ENCODE data around the gene PPFIA3.

The PPFIA3 gene

GRCh38 chr19:49190781-49191180 lies 71.4 kb downstream of the PPFIA3 start:
- no peak for DNase-seq (ENCODE audit: low spot score)
- Histone ChIP-seq H3K79me1 (ENCODE audit: low read depth, low read length) (no peaks in the 10 kb centered on the region), H3K18ac (ENCODE audit: low read length) (no peak overlapping the region), H2BK12ac (ENCODE audit: low read length) (no peak overlapping the region), H3K4me3 (ENCODE audit: low read length in 2 of 2) (no peak overlapping the region), H2BK15ac (ENCODE audit: low read length) (no peak overlapping the region), H3K27ac (replicated peaks; ENCODE audit: low read length) (no peak overlapping the region), H2BK5ac (ENCODE audit: low read length) (no peak overlapping the region), H3K4me1 (ENCODE audit: control insufficient read depth in 2 of 2, insufficient read depth in 1 of 2, low read depth in 1 of 2, low read length in 2 of 2) (no peaks in the 10 kb centered on the region), H2AK5ac (ENCODE audit: low read depth, low read length) (no peak overlapping the region), H3K4ac (ENCODE audit: low read length) (no peak overlapping the region), H4K91ac (ENCODE audit: low read depth, low read length, poor library complexity) (no peak overlapping the region), H4K8ac (ENCODE audit: low read depth, low read length) (no peak overlapping the region), H3K9me3 (replicated peaks in 1 of 2; ENCODE audit: control insufficient read depth in 2 of 2, insufficient read depth in 1 of 2, low read depth in 1 of 2, low read length in 2 of 2) (peaks cover 2 to 14% of the 10 kb centered on the region in 2 donors), H2BK120ac (ENCODE audit: low read depth, low read length) (no peak overlapping the region), H2AFZ (ENCODE audit: low read length) (no peak overlapping the region), H3K14ac (ENCODE audit: low read length) (no peak overlapping the region), H3K4me2 (ENCODE audit: insufficient read depth, low read length, poor library complexity, severe bottlenecking) (no peak overlapping the region), H3K36me3 (replicated peaks in 1 of 2; ENCODE audit: control insufficient read depth in 2 of 2, insufficient read depth in 2 of 2, low read length in 2 of 2) (peaks cover 1 to 93% of the 10 kb centered on the region in 2 donors), H3K9ac (ENCODE audit: low read depth, low read length, poor library complexity) (no peak overlapping the region), H3K23ac (ENCODE audit: low read depth, low read length, poor library complexity) (no peak overlapping the region), H3K27me3 (ENCODE audit: control insufficient read depth in 3 of 3, insufficient read depth in 3 of 3, low read depth in 1 of 3, low read length in 3 of 3) (no peaks in the 10 kb centered on the region)
- no CpG with 5 or more reads among the region's 3 CpGs for WGBS, 2 donors (ENCODE audit: extremely low coverage in 2 of 2, insufficient read length in 2 of 2, insufficient replicate concordance in 1 of 2)

GRCh38 chr19:49193822-49194394 lies 74.6 kb downstream of the PPFIA3 start:
- Histone ChIP-seq H3K4ac (ENCODE audit: low read length) (no peak overlapping the region), H4K8ac (ENCODE audit: low read depth, low read length) (no peak overlapping the region), H3K9me3 (replicated peaks in 1 of 2; ENCODE audit: control insufficient read depth in 2 of 2, insufficient read depth in 1 of 2, low read depth in 1 of 2, low read length in 2 of 2) (peaks cover 2 to 14% of the 10 kb centered on the region in 2 donors), H3K4me3 (ENCODE audit: low read length in 2 of 2) (no peak overlapping the region), H3K9ac (ENCODE audit: low read depth, low read length, poor library complexity) (no peak overlapping the region), H2BK120ac (ENCODE audit: low read depth, low read length) (no peak overlapping the region), H3K4me1 (ENCODE audit: control insufficient read depth in 2 of 2, insufficient read depth in 1 of 2, low read depth in 1 of 2, low read length in 2 of 2) (no peaks in the 10 kb centered on the region), H3K27ac (replicated peaks; ENCODE audit: low read length) (no peak overlapping the region), H3K4me2 (ENCODE audit: insufficient read depth, low read length, poor library complexity, severe bottlenecking) (no peak overlapping the region), H2AK5ac (ENCODE audit: low read depth, low read length) (no peak overlapping the region), H2AFZ (ENCODE audit: low read length) (no peak overlapping the region), H2BK15ac (ENCODE audit: low read length) (no peak overlapping the region), H4K91ac (ENCODE audit: low read depth, low read length, poor library complexity) (no peak overlapping the region), H3K18ac (ENCODE audit: low read length) (no peak overlapping the region), H3K23ac (ENCODE audit: low read depth, low read length, poor library complexity) (no peak overlapping the region), H2BK5ac (ENCODE audit: low read length) (no peak overlapping the region), H3K14ac (ENCODE audit: low read length) (no peak overlapping the region), H3K36me3 (replicated peaks in 1 of 2; ENCODE audit: control insufficient read depth in 2 of 2, insufficient read depth in 2 of 2, low read length in 2 of 2) (peaks cover 1 to 79% of the 10 kb centered on the region in 2 donors), H3K79me1 (ENCODE audit: low read depth, low read length) (no peaks in the 10 kb centered on the region), H2BK12ac (ENCODE audit: low read length) (no peak overlapping the region), H3K27me3 (ENCODE audit: control insufficient read depth in 3 of 3, insufficient read depth in 3 of 3, low read depth in 1 of 3, low read length in 3 of 3) (no peaks in the 10 kb centered on the region)
- 97 to 100% methylated on average over 1 to 3 of the region's 6 CpGs for WGBS, 2 donors (ENCODE audit: extremely low coverage in 2 of 2, insufficient read length in 2 of 2, insufficient replicate concordance in 1 of 2)
- no peak for DNase-seq (ENCODE audit: low spot score)

- Histone ChIP-seq H2AK5ac (ENCODE audit: low read depth, low read length) (no peak overlapping the region), H3K27me3 (ENCODE audit: control insufficient read depth in 3 of 3, insufficient read depth in 3 of 3, low read depth in 1 of 3, low read length in 3 of 3) (no peaks in the 10 kb centered on the region), H2BK15ac (ENCODE audit: low read length) (no peak overlapping the region), H2BK120ac (ENCODE audit: low read depth, low read length) (no peak overlapping the region), H4K8ac (ENCODE audit: low read depth, low read length) (no peak overlapping the region), H2AFZ (ENCODE audit: low read length) (no peak overlapping the region), H3K18ac (ENCODE audit: low read length) (no peak overlapping the region), H2BK12ac (ENCODE audit: low read length) (no peak overlapping the region), H3K36me3 (replicated peaks in 1 of 2; ENCODE audit: control insufficient read depth in 2 of 2, insufficient read depth in 2 of 2, low read length in 2 of 2) (peaks cover 1 to 74% of the 10 kb centered on the region in 2 donors), H3K4ac (ENCODE audit: low read length) (no peak overlapping the region), H4K91ac (ENCODE audit: low read depth, low read length, poor library complexity) (no peak overlapping the region), H3K27ac (replicated peaks; ENCODE audit: low read length) (no peak overlapping the region), H3K9me3 (replicated peaks in 1 of 2; ENCODE audit: control insufficient read depth in 2 of 2, insufficient read depth in 1 of 2, low read depth in 1 of 2, low read length in 2 of 2) (peaks cover 2 to 14% of the 10 kb centered on the region in 2 donors), H3K23ac (ENCODE audit: low read depth, low read length, poor library complexity) (no peak overlapping the region), H3K9ac (ENCODE audit: low read depth, low read length, poor library complexity) (no peak overlapping the region), H3K4me3 (ENCODE audit: low read length in 2 of 2) (no peak overlapping the region), H3K4me2 (ENCODE audit: insufficient read depth, low read length, poor library complexity, severe bottlenecking) (no peak overlapping the region), H3K79me1 (ENCODE audit: low read depth, low read length) (no peaks in the 10 kb centered on the region), H2BK5ac (ENCODE audit: low read length) (no peak overlapping the region), H3K14ac (ENCODE audit: low read length) (no peak overlapping the region), H3K4me1 (ENCODE audit: control insufficient read depth in 2 of 2, insufficient read depth in 1 of 2, low read depth in 1 of 2, low read length in 2 of 2) (no peaks in the 10 kb centered on the region)
- no CpG with 5 or more reads among the region's 4 CpGs for WGBS, 2 donors (ENCODE audit: extremely low coverage in 2 of 2, insufficient read length in 2 of 2, insufficient replicate concordance in 1 of 2)
- DNase-seq (ENCODE audit: low spot score) = no peak
Measured at GRCh38 chr19:49194408-49194807, 75.1 kb downstream of the PPFIA3 start.

GRCh38 chr19:49196527-49197240 lies 77.3 kb downstream of the PPFIA3 start:
- DNase-seq (ENCODE audit: low spot score) = no peak

More at GRCh38 chr19:49196527-49197240, 77.3 kb downstream of the PPFIA3 start:
- Histone ChIP-seq H3K9ac (ENCODE audit: low read depth, low read length, poor library complexity) (no peak overlapping the region), H3K14ac (ENCODE audit: low read length) (peak overlapping the region; percentile 51), H3K9me3 (replicated peaks in 1 of 2; ENCODE audit: control insufficient read depth in 2 of 2, insufficient read depth in 1 of 2, low read depth in 1 of 2, low read length in 2 of 2) (no peaks in the 10 kb centered on the region), H4K91ac (ENCODE audit: low read depth, low read length, poor library complexity) (no peak overlapping the region), H3K4me1 (ENCODE audit: control insufficient read depth in 2 of 2, insufficient read depth in 1 of 2, low read depth in 1 of 2, low read length in 2 of 2) (no peaks in the 10 kb centered on the region), H3K4me3 (ENCODE audit: low read length in 2 of 2) (no peak overlapping the region), H3K27ac (replicated peaks; ENCODE audit: low read length) (no peak overlapping the region), H3K4ac (ENCODE audit: low read length) (no peak overlapping the region), H3K79me1 (ENCODE audit: low read depth, low read length) (no peaks in the 10 kb centered on the region), H3K4me2 (ENCODE audit: insufficient read depth, low read length, poor library complexity, severe bottlenecking) (no peak overlapping the region), H2BK15ac (ENCODE audit: low read length) (no peak overlapping the region), H2AK5ac (ENCODE audit: low read depth, low read length) (no peak overlapping the region), H3K23ac (ENCODE audit: low read depth, low read length, poor library complexity) (no peak overlapping the region), H3K27me3 (ENCODE audit: control insufficient read depth in 3 of 3, insufficient read depth in 3 of 3, low read depth in 1 of 3, low read length in 3 of 3) (no peaks in the 10 kb centered on the region), H3K18ac (ENCODE audit: low read length) (peak overlapping the region; percentile 25), H2BK120ac (ENCODE audit: low read depth, low read length) (no peak overlapping the region), H2BK12ac (ENCODE audit: low read length) (no peak overlapping the region), H2AFZ (ENCODE audit: low read length) (no peak overlapping the region), H3K36me3 (replicated peaks in 1 of 2; ENCODE audit: control insufficient read depth in 2 of 2, insufficient read depth in 2 of 2, low read length in 2 of 2) (peaks cover 0 to 74% of the 10 kb centered on the region in 2 donors), H2BK5ac (ENCODE audit: low read length) (no peak overlapping the region), H4K8ac (ENCODE audit: low read depth, low read length) (no peak overlapping the region)
- WGBS, 2 donors (ENCODE audit: extremely low coverage in 2 of 2, insufficient read length in 2 of 2, insufficient replicate concordance in 1 of 2) = no CpG with 5 or more reads among the region's 40 CpGs

All from neuronal stem cell (in vitro differentiated cells).